HepG2 (cell line): ENCODE data around the gene GALR3. TPM values are rescaled to one million over a fixed set of nuclear protein-coding genes. Genes with fewer than 3 reads are reported as not detected.

Source experiments
- AHR ChIP-seq: IDR thresholded peaks from 2 replicates; pipeline ENCODE4 v1.6.1; 2018; ENCODE audit warnings: missing genetic modification reagents, missing compliant biosample characterization
- CBX1 ChIP-seq: IDR thresholded peaks from one replicate; pipeline ENCODE4 v1.6.1; 2016; ENCODE audit warnings: antibody characterized with exemption, low read depth
- NFE2 ChIP-seq: sonication (generic); formaldehyde crosslinking; IDR thresholded peaks from 2 replicates; pipeline ENCODE4 v1.4.0; 2020; ENCODE audit warnings: missing genetic modification reagents
- RARG ChIP-seq: sonication (generic); formaldehyde crosslinking; IDR thresholded peaks from 2 replicates; pipeline ENCODE4 v1.4.0; 2020; ENCODE audit warnings: low read depth, mild to moderate bottlenecking, missing genetic modification reagents
- SAFB2 ChIP-seq: sonication (generic); formaldehyde crosslinking; IDR thresholded peaks from 2 replicates; pipeline ENCODE4 v1.5.1; 2020; ENCODE audit warnings: missing genetic modification reagents, low read depth, mild to moderate bottlenecking, borderline replicate concordance
- ZBTB43 ChIP-seq: sonication (generic); formaldehyde crosslinking; conservative IDR thresholded peaks from 2 replicates; pipeline ENCODE4 v1.4.0; 2020; ENCODE audit warnings: missing genetic modification reagents
- ZNF230 ChIP-seq: sonication (generic); formaldehyde crosslinking; IDR thresholded peaks from 2 replicates; pipeline ENCODE4 v1.4.0; 2020; ENCODE audit warnings: mild to moderate bottlenecking, missing genetic modification reagents
- ZNF549 ChIP-seq: sonication (generic); formaldehyde crosslinking; IDR thresholded peaks from 2 replicates; pipeline ENCODE4 v1.5.0; 2020; ENCODE audit warnings: missing genetic modification reagents
- ZNF646 ChIP-seq: sonication (generic); formaldehyde crosslinking; IDR thresholded peaks from 2 replicates; pipeline ENCODE4 v1.9.0; 2021; ENCODE audit warnings: mild to moderate bottlenecking, missing genetic modification reagents
- ZNF678 ChIP-seq: sonication (generic); formaldehyde crosslinking; IDR thresholded peaks from 2 replicates; pipeline ENCODE4 v1.4.0; 2020; ENCODE audit warnings: mild to moderate bottlenecking, missing genetic modification reagents
- ZNF75D ChIP-seq: sonication (generic); formaldehyde crosslinking; IDR thresholded peaks from 2 replicates; pipeline ENCODE4 v1.8.1; 2023; ENCODE audit warnings: missing genetic modification reagents, mild to moderate bottlenecking, borderline replicate concordance
- ZNF792 ChIP-seq: IDR thresholded peaks from 2 replicates; pipeline ENCODE4 v1.6.1; 2016
- ZNF83 ChIP-seq: sonication (generic); formaldehyde crosslinking; IDR thresholded peaks from 2 replicates; pipeline ENCODE4 v1.4.0; 2020; ENCODE audit warnings: missing genetic modification reagents, mild to moderate bottlenecking, borderline replicate concordance
- ZNF878 ChIP-seq: sonication (generic); formaldehyde crosslinking; IDR thresholded peaks from 2 replicates; pipeline ENCODE4 v1.8.1; 2023; ENCODE audit warnings: mild to moderate bottlenecking, missing genetic modification reagents, moderate library complexity
- ZSCAN12 ChIP-seq: sonication (generic); formaldehyde crosslinking; IDR thresholded peaks from 2 replicates; pipeline ENCODE4 v1.9.0; 2021; ENCODE audit warnings: mild to moderate bottlenecking, missing genetic modification reagents
- polyA plus RNA-seq, 8 experiments: library from polyadenylated mRNA; depleted of rRNA in 3 of 8; stranded (reverse) in 7 of 8; unstranded in 1 of 8; fragments of >200 nt; fragmentation: Illumina TruSeq in 4 of 8; extraction: Trizol in 4 of 8; gene quantifications; 2 replicates each; pipeline versions ENCODE4 v1.2.1 to v1.2.3, GENCODE V29; 2011 to 2016; ENCODE audit warnings: low read depth in 4 of 8, missing spikeins in 1 of 8, mixed read lengths in 1 of 8; ENCODE audit not compliant: insufficient read depth in 1 of 8
- total RNA-seq, 5 experiments: library from RNA; depleted of rRNA; stranded (reverse); fragments of >200 nt; fragmentation: Illumina TruSeq; extraction: Trizol; gene quantifications; 2 replicates each; pipeline ENCODE4 v1.2.3, GENCODE V29; 2016; ENCODE audit warnings: low read depth in 1 of 5
- TF ChIP-seq, protein P1 (sequence below): sonication (generic); formaldehyde crosslinking; IDR thresholded peaks from 2 replicates; pipeline ENCODE4 v1.9.0; 2022; ENCODE audit warnings: low read depth, missing genetic modification reagents
- TF ChIP-seq, protein P2 (sequence below): sonication (generic); formaldehyde crosslinking; IDR thresholded peaks from 2 replicates; pipeline ENCODE4 v1.8.1; 2023; ENCODE audit warnings: mild to moderate bottlenecking, missing genetic modification reagents

The GALR3 gene
- total and polyA plus RNA-seq, 2 of the 13 experiments (the other 11 are each of a cell fraction or from before 2014, with no cell fraction given): 0.13 TPM; not detected in 1

DNA sequence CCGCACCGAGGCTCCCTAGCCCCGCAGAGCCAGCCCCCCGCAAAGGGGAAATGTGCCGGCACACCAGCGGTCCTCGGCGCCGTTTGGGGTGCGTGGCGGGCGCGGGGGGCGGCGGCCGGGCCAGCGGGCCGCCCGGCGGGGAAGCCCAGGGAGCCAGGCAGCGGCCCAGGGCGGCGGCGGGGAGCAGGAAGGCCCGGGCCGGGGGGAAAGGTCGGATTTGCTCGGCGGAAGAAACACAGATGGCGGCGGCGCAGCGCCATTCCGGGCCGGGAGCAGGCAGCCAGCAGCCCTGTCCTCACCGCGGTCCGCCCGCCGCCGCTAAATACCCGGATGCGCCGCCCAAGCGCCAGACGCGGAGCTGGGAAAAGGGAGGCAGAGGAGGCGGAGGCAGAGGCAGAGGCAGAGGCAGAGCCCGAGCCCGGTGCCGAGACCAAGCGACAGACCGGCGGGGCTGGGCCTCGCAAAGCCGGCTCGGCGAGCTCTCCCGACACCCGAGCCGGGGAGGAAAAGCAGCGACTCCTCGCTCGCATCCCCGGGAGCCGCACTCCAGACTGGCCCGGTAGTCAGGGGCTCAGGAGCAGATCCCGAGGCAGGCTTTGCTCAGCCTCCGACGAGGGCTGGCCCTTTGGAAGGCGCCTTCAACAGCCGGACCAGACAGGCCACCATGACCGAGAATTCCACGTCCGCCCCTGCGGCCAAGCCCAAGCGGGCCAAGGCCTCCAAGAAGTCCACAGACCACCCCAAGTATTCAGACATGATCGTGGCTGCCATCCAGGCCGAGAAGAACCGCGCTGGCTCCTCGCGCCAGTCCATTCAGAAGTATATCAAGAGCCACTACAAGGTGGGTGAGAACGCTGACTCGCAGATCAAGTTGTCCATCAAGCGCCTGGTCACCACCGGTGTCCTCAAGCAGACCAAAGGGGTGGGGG is 18.0 kb upstream of the GALR3 start (continued):
- no peak for TF ChIP-seq ZNF792 (CRISPR knock-in tag)
- peak; percentile 88; the same call in 1 of the 2 replicates for TF ChIP-seq ZSCAN12 (CRISPR knock-in tag)
- TF ChIP-seq SAFB2: peak; percentile 87; the same call in 1 of the 2 replicates
- TF ChIP-seq AHR (CRISPR knock-in tag): no peak; the same call in 1 of the 2 replicates
- TF ChIP-seq ZNF549 (CRISPR knock-in tag): no peak
- TF ChIP-seq ZNF678 (CRISPR knock-in tag): no peak
- TF ChIP-seq ZNF75D (CRISPR knock-in tag): no peak
- TF ChIP-seq ZNF646 (CRISPR knock-in tag): peak; percentile 35; the same call in 1 of the 2 replicates
- no peak for TF ChIP-seq NFE2
- TF ChIP-seq ZNF83: no peak
- TF ChIP-seq ZNF230 (CRISPR knock-in tag): no peak
- peak; percentile 90 for TF ChIP-seq CBX1
- peak; percentile 74 for TF ChIP-seq ZBTB43
- TF ChIP-seq, protein P1, sequence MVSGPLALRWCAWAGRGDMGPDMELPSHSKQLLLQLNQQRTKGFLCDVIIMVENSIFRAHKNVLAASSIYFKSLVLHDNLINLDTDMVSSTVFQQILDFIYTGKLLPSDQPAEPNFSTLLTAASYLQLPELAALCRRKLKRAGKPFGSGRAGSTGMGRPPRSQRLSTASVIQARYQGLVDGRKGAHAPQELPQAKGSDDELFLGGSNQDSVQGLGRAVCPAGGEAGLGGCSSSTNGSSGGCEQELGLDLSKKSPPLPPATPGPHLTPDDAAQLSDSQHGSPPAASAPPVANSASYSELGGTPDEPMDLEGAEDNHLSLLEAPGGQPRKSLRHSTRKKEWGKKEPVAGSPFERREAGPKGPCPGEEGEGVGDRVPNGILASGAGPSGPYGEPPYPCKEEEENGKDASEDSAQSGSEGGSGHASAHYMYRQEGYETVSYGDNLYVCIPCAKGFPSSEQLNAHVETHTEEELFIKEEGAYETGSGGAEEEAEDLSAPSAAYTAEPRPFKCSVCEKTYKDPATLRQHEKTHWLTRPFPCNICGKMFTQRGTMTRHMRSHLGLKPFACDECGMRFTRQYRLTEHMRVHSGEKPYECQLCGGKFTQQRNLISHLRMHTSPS (CRISPR knock-in tag): no peak
- TF ChIP-seq RARG (CRISPR knock-in tag): no peak
- peak; percentile 82 for TF ChIP-seq ZNF878 (CRISPR knock-in tag)
- TF ChIP-seq, protein P2, sequence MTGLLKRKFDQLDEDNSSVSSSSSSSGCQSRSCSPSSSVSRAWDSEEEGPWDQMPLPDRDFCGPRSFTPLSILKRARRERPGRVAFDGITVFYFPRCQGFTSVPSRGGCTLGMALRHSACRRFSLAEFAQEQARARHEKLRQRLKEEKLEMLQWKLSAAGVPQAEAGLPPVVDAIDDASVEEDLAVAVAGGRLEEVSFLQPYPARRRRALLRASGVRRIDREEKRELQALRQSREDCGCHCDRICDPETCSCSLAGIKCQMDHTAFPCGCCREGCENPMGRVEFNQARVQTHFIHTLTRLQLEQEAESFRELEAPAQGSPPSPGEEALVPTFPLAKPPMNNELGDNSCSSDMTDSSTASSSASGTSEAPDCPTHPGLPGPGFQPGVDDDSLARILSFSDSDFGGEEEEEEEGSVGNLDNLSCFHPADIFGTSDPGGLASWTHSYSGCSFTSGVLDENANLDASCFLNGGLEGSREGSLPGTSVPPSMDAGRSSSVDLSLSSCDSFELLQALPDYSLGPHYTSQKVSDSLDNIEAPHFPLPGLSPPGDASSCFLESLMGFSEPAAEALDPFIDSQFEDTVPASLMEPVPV (CRISPR knock-in tag): peak; percentile 72
